Gastrocnemius medialis (tissue), 4 donors: ENCODE data around the gene UBR4.

Source experiments
- POLR2A ChIP-seq, 2 donors: fragments of 450-650 bp; IDR thresholded peaks; one replicate each; pipeline ENCODE4 v1.6.1; 2017; ENCODE audit warnings: antibody characterized with exemption in 2 of 2, mild to moderate bottlenecking in 2 of 2, moderate library complexity in 2 of 2
- TF ChIP-seq, protein P1 (sequence below), 5 experiments: fragments of 450-650 bp in 3 of 5; fragments of 200-600 bp in 2 of 5; sonication (generic) in 2 of 5; IDR thresholded peaks in 4 of 5; conservative IDR thresholded peaks in 1 of 5; 1 replicate in 4 of 5; 2 replicates in 1 of 5; pipeline ENCODE4 v1.5.1; 2016 to 2019; ENCODE audit warnings: antibody characterized with exemption in 5 of 5, mild to moderate bottlenecking in 3 of 5, moderate library complexity in 3 of 5

DNA sequence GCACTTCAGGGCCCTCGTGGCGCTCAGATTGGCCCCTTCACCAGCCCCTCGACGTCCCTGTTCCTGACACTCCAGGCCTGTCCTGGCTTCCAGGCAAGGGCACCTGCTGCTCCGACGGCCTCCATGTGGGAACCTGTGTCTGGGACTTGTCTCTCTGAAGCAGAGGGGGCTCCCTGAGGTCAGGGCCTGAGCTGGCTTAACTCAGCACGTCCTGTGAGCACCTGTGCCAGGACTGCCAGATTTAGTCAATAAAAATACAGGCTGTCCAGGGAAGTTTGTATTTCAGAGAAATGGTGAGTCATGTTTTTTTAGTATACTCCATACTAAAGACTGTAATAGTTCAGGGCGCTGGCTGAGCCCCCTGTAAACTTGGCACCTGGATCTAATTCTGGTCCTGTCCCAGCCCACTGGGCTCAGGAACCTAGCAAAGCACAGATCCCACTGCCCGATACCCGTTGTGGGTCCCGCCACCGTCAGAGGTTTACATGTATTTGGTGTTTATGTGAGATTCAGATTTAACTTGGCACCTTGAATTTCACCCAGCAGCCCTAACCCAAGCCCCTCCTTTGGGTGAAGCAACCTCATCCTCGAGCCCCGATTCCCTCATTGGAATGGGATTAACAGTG lies 143.7 kb downstream of the UBR4 start:
- TF ChIP-seq, protein P1, sequence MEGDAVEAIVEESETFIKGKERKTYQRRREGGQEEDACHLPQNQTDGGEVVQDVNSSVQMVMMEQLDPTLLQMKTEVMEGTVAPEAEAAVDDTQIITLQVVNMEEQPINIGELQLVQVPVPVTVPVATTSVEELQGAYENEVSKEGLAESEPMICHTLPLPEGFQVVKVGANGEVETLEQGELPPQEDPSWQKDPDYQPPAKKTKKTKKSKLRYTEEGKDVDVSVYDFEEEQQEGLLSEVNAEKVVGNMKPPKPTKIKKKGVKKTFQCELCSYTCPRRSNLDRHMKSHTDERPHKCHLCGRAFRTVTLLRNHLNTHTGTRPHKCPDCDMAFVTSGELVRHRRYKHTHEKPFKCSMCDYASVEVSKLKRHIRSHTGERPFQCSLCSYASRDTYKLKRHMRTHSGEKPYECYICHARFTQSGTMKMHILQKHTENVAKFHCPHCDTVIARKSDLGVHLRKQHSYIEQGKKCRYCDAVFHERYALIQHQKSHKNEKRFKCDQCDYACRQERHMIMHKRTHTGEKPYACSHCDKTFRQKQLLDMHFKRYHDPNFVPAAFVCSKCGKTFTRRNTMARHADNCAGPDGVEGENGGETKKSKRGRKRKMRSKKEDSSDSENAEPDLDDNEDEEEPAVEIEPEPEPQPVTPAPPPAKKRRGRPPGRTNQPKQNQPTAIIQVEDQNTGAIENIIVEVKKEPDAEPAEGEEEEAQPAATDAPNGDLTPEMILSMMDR (IDR thresholded peaks at IDR 0.05 in 4 of 5, conservative IDR thresholded peaks at IDR 0.05 in 1 of 5): no peak
- TF ChIP-seq POLR2A (IDR thresholded peaks at IDR 0.05): no peak
